ENCODE measurements around the gene ARFGEF2.

ARFGEF2 gene

GRCh38 chr20:48891235-48892048, 30.1 kb upstream of the ARFGEF2 start:
- TF ChIP-seq CTCF (IDR thresholded peaks at IDR 0.05; ENCODE audit: low read depth, low read length): no peak
- H3K4me3 ChIP-seq (ENCODE audit: low read depth, low read length): no peak overlapping the region

- H3K4me3 ChIP-seq (ENCODE audit: low read depth, low read length): no peak overlapping the region
- no peak for TF ChIP-seq CTCF (IDR thresholded peaks at IDR 0.05; ENCODE audit: low read depth, low read length)
Observed at GRCh38 chr20:48892049-48892470, 29.5 kb upstream of the ARFGEF2 start.

- no peak overlapping the region for H3K4me3 ChIP-seq (ENCODE audit: low read depth, low read length)
- TF ChIP-seq CTCF (IDR thresholded peaks at IDR 0.05; ENCODE audit: low read depth, low read length): no peak
Observed at GRCh38 chr20:48892891-48893290, 28.6 kb upstream of the ARFGEF2 start.

- TF ChIP-seq CTCF (IDR thresholded peaks at IDR 0.05; ENCODE audit: low read depth, low read length): no peak
- H3K4me3 ChIP-seq (ENCODE audit: low read depth, low read length): no peak overlapping the region
Observed at GRCh38 chr20:48893374-48893773, 28.1 kb upstream of the ARFGEF2 start.

GRCh38 chr20:48897305-48898010, 24.1 kb upstream of the ARFGEF2 start:
- TF ChIP-seq CTCF (IDR thresholded peaks at IDR 0.05; ENCODE audit: low read depth, low read length): no peak
- no peak overlapping the region for H3K4me3 ChIP-seq (ENCODE audit: low read depth, low read length)

GRCh38 chr20:48898210-48898609, 23.3 kb upstream of the ARFGEF2 start:
- no peak overlapping the region for H3K4me3 ChIP-seq (ENCODE audit: low read depth, low read length)
- TF ChIP-seq CTCF (IDR thresholded peaks at IDR 0.05; ENCODE audit: low read depth, low read length): no peak

GRCh38 chr20:48898896-48899530, 22.5 kb upstream of the ARFGEF2 start:
- H3K4me3 ChIP-seq (ENCODE audit: low read depth, low read length): no peak overlapping the region
- TF ChIP-seq CTCF (IDR thresholded peaks at IDR 0.05; ENCODE audit: low read depth, low read length): no peak
